Liver (tissue), 9 donors: ENCODE results near the gene FLT3LG. TPM values are rescaled to one million over a fixed set of nuclear protein-coding genes. Genes with fewer than 3 reads are reported as not detected.

Experiments
- DNase-seq: peaks from one replicate; pipeline ENCODE4 v3.0.0-alpha.2; 2017; ENCODE audit warnings: low spot score
- H3K27ac ChIP-seq, 2 donors: one replicate each; pipeline ENCODE4 v1.7.0; 2013; ENCODE audit warnings: inconsistent platforms in 2 of 2, low read length in 2 of 2, control low read depth in 1 of 2, low read depth in 1 of 2, mild to moderate bottlenecking in 1 of 2
- H3K27me3 ChIP-seq, 4 donors: one replicate each; pipeline versions ENCODE4 v1.6.1 to v1.7.0; 2013; ENCODE audit warnings: low read length in 3 of 4, inconsistent platforms in 1 of 4, mild to moderate bottlenecking in 1 of 4, moderate library complexity in 1 of 4; ENCODE audit not compliant: control insufficient read depth in 4 of 4, insufficient read depth in 4 of 4
- H3K36me3 ChIP-seq, 4 donors: one replicate each; pipeline versions ENCODE4 v1.6.1 to v1.7.0; 2013; ENCODE audit warnings: low read length in 3 of 4, mild to moderate bottlenecking in 3 of 4, low read depth in 1 of 4, moderate library complexity in 1 of 4; ENCODE audit not compliant: control insufficient read depth in 4 of 4, insufficient read depth in 3 of 4
- H3K4me1 ChIP-seq, 4 donors: one replicate each; pipeline versions ENCODE4 v1.6.1 to v1.7.0; 2013; ENCODE audit warnings: low read length in 3 of 4, mild to moderate bottlenecking in 3 of 4, moderate library complexity in 1 of 4; ENCODE audit not compliant: control insufficient read depth in 4 of 4, insufficient read depth in 4 of 4
- H3K4me3 ChIP-seq, 3 donors: one replicate each; pipeline versions ENCODE4 v1.6.1 to v1.7.0; 2013; ENCODE audit warnings: low read length in 3 of 3, control low read depth in 1 of 3, low read depth in 1 of 3, mild to moderate bottlenecking in 1 of 3
- H3K9ac ChIP-seq, 2 donors: one replicate each; pipeline ENCODE4 v1.7.0; 2013; ENCODE audit warnings: low read length in 2 of 2, mild to moderate bottlenecking in 2 of 2, moderate library complexity in 2 of 2, control low read depth in 1 of 2, low read depth in 1 of 2
- H3K9me3 ChIP-seq, 4 donors: one replicate each; pipeline versions ENCODE4 v1.6.1 to v1.7.0; 2013; ENCODE audit warnings: low read length in 3 of 4; ENCODE audit not compliant: control insufficient read depth in 4 of 4
- EGR1 ChIP-seq, 2 donors: IDR thresholded peaks; 2 replicates each; pipeline ENCODE4 v1.6.1; 2016 to 2018; ENCODE audit warnings: antibody characterized with exemption in 2 of 2, low read depth in 2 of 2
- FOXA1 ChIP-seq: IDR thresholded peaks from 2 replicates; pipeline ENCODE4 v1.6.1; 2016; ENCODE audit warnings: antibody characterized with exemption
- FOXA2 ChIP-seq: IDR thresholded peaks from 2 replicates; pipeline ENCODE4 v1.6.1; 2016; ENCODE audit warnings: antibody characterized with exemption
- GABPA ChIP-seq, 2 donors: IDR thresholded peaks in 1 of 2; conservative IDR thresholded peaks in 1 of 2; 2 replicates each; pipeline ENCODE4 v1.6.1; 2016; ENCODE audit warnings: antibody characterized with exemption in 2 of 2, mild to moderate bottlenecking in 1 of 2, moderate library complexity in 1 of 2
- HNF4A ChIP-seq, 2 donors: conservative IDR thresholded peaks; 2 replicates each; pipeline ENCODE4 v1.6.1; 2016; ENCODE audit warnings: antibody characterized with exemption in 2 of 2, mild to moderate bottlenecking in 2 of 2
- HNF4G ChIP-seq: IDR thresholded peaks from 2 replicates; pipeline ENCODE4 v1.6.1; 2016; ENCODE audit warnings: antibody characterized with exemption
- JUND ChIP-seq, 2 donors: IDR thresholded peaks; 2 replicates each; pipeline ENCODE4 v1.6.1; 2016; ENCODE audit warnings: antibody characterized with exemption in 2 of 2
- NR2F2 ChIP-seq: IDR thresholded peaks from 2 replicates; pipeline ENCODE4 v1.6.1; 2016; ENCODE audit warnings: antibody characterized with exemption
- RAD21 ChIP-seq, 2 donors: IDR thresholded peaks; 2 replicates each; pipeline ENCODE4 v1.6.1; 2016; ENCODE audit warnings: antibody characterized with exemption in 2 of 2, mild to moderate bottlenecking in 2 of 2
- RXRA ChIP-seq, 2 donors: IDR thresholded peaks; 2 replicates each; pipeline ENCODE4 v1.6.1; 2017 to 2018; ENCODE audit warnings: antibody characterized with exemption in 2 of 2, mild to moderate bottlenecking in 1 of 2
- SP1 ChIP-seq: IDR thresholded peaks from 2 replicates; pipeline ENCODE4 v1.6.1; 2018; ENCODE audit warnings: antibody characterized with exemption, mild to moderate bottlenecking
- TAF1 ChIP-seq: conservative IDR thresholded peaks from 2 replicates; pipeline ENCODE4 v1.6.1; 2016; ENCODE audit warnings: antibody characterized with exemption, mild to moderate bottlenecking
- YY1 ChIP-seq: IDR thresholded peaks from 2 replicates; pipeline ENCODE4 v1.6.1; 2016; ENCODE audit warnings: antibody characterized with exemption, mild to moderate bottlenecking
- WGBS: extraction: QIAGEN DNeasy Blood & Tissue Kit; methylation state at CpG from one replicate; pipeline ENCODE4 v1.1.7; 2013; 5-methylcytosine and 5-hydroxymethylcytosine counted together
- polyA plus RNA-seq, 2 donors: library from polyadenylated mRNA; stranded (reverse) in 1 of 2; unstranded in 1 of 2; fragments of 200-250 nt in 1 of 2; fragments of >200 nt in 1 of 2; fragmentation: Nextera tagmentation in 1 of 2; extraction: Ambion mirVana in 1 of 2; gene quantifications; one replicate each; pipeline versions ENCODE4 v1.2.1 to v1.2.3, GENCODE V29; 2013 to 2015
- total RNA-seq, 2 donors: library from RNA; depleted of rRNA; stranded (reverse); fragments of >200 nt; gene quantifications; one replicate each; pipeline ENCODE4 v1.2.3, GENCODE V29; 2014
- TF ChIP-seq, protein P1 (sequence below): IDR thresholded peaks from 2 replicates; pipeline ENCODE4 v1.6.1; 2016; ENCODE audit warnings: antibody characterized with exemption, mild to moderate bottlenecking
- TF ChIP-seq, protein P2 (sequence below): IDR thresholded peaks from 2 replicates; pipeline ENCODE4 v1.6.1; 2016; ENCODE audit warnings: antibody characterized with exemption
- TF ChIP-seq, protein P3 (sequence below): IDR thresholded peaks from 2 replicates; pipeline ENCODE4 v1.6.1; 2016; ENCODE audit warnings: antibody characterized with exemption
- TF ChIP-seq, protein P4 (sequence below): fragments of 150-350 bp; IDR thresholded peaks from 2 replicates; pipeline ENCODE4 v1.5.1; 2017; ENCODE audit warnings: improper control_type of control experiment, low read depth, low read length; ENCODE audit not compliant: missing input control
- TF ChIP-seq, protein P5 (sequence below): IDR thresholded peaks from 2 replicates; pipeline ENCODE4 v1.6.1; 2016; ENCODE audit warnings: antibody characterized with exemption
- donor health status: healthy.
- donor health status: healthy.
- donor health status: healthy.
- donor health status: healthy.
- donor health status: healthy.

FLT3LG gene
- total and polyA plus RNA-seq, 4 donors = 0.65 to 4.3 (median 2.2) TPM

DNA sequence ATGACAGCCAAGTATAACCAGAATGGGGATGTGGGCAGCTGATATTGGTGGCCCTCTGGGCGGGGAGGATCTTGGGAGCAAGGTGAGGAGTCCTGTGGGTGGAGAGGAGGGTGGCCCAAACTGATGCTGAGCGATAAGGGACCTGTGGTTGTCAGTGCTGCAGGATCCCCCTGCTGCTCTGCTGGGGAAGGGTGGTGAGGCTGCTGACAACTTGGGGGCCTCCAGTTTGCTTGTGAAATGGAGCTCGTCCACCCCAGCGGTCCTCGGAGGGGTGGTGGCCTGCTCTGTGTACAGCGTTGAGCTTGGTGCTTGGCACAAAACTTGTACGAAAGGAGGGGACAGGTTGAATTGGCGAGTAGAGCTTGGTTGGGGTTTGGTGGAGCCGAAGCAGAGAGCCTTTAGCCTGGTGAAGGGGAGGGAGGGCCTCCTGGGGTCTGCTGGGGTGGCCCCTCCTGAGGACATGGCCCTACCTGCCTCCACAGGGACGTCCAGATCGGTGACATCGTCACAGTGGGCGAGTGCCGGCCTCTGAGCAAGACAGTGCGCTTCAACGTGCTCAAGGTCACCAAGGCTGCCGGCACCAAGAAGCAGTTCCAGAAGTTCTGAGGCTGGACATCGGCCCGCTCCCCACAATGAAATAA, 25.1 kb downstream of the FLT3LG start:
- no peak overlapping the region for H3K9ac ChIP-seq
- H3K4me1 ChIP-seq = peaks cover 0 to 22% (median 16%) of the 10 kb centered on the region in 4 donors
- H3K9me3 ChIP-seq = no peaks in the 10 kb centered on the region
- no peaks in the 10 kb centered on the region for H3K27me3 ChIP-seq
- WGBS = 86% methylated on average over 19 of the region's 19 CpGs
- no peak overlapping the region for H3K4me3 ChIP-seq
- DNase-seq = no peak
- TF ChIP-seq HNF4G (no peak), HNF4A (conservative IDR thresholded peaks at IDR 0.05) (no peak), FOXA1 (no peak), RAD21 (IDR thresholded peaks at IDR 0.05) (no peak), SP1 (no peak), YY1 (no peak), TAF1 (no peak), JUND (IDR thresholded peaks at IDR 0.05) (no peak), NR2F2 (no peak), EGR1 (IDR thresholded peaks at IDR 0.05; ENCODE audit: low read depth in 2 of 2) (no peak), RXRA (IDR thresholded peaks at IDR 0.05) (no peak), FOXA2 (no peak), GABPA (IDR thresholded peaks at IDR 0.05 in 1 of 2, conservative IDR thresholded peaks at IDR 0.05 in 1 of 2) (no peak)
- TF ChIP-seq, protein P1, sequence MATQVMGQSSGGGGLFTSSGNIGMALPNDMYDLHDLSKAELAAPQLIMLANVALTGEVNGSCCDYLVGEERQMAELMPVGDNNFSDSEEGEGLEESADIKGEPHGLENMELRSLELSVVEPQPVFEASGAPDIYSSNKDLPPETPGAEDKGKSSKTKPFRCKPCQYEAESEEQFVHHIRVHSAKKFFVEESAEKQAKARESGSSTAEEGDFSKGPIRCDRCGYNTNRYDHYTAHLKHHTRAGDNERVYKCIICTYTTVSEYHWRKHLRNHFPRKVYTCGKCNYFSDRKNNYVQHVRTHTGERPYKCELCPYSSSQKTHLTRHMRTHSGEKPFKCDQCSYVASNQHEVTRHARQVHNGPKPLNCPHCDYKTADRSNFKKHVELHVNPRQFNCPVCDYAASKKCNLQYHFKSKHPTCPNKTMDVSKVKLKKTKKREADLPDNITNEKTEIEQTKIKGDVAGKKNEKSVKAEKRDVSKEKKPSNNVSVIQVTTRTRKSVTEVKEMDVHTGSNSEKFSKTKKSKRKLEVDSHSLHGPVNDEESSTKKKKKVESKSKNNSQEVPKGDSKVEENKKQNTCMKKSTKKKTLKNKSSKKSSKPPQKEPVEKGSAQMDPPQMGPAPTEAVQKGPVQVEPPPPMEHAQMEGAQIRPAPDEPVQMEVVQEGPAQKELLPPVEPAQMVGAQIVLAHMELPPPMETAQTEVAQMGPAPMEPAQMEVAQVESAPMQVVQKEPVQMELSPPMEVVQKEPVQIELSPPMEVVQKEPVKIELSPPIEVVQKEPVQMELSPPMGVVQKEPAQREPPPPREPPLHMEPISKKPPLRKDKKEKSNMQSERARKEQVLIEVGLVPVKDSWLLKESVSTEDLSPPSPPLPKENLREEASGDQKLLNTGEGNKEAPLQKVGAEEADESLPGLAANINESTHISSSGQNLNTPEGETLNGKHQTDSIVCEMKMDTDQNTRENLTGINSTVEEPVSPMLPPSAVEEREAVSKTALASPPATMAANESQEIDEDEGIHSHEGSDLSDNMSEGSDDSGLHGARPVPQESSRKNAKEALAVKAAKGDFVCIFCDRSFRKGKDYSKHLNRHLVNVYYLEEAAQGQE = no peak
- TF ChIP-seq, protein P2, sequence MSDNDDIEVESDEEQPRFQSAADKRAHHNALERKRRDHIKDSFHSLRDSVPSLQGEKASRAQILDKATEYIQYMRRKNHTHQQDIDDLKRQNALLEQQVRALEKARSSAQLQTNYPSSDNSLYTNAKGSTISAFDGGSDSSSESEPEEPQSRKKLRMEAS = no peak
- TF ChIP-seq, protein P3, sequence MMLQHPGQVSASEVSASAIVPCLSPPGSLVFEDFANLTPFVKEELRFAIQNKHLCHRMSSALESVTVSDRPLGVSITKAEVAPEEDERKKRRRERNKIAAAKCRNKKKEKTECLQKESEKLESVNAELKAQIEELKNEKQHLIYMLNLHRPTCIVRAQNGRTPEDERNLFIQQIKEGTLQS = no peak
- TF ChIP-seq, protein P4, sequence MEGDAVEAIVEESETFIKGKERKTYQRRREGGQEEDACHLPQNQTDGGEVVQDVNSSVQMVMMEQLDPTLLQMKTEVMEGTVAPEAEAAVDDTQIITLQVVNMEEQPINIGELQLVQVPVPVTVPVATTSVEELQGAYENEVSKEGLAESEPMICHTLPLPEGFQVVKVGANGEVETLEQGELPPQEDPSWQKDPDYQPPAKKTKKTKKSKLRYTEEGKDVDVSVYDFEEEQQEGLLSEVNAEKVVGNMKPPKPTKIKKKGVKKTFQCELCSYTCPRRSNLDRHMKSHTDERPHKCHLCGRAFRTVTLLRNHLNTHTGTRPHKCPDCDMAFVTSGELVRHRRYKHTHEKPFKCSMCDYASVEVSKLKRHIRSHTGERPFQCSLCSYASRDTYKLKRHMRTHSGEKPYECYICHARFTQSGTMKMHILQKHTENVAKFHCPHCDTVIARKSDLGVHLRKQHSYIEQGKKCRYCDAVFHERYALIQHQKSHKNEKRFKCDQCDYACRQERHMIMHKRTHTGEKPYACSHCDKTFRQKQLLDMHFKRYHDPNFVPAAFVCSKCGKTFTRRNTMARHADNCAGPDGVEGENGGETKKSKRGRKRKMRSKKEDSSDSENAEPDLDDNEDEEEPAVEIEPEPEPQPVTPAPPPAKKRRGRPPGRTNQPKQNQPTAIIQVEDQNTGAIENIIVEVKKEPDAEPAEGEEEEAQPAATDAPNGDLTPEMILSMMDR = no peak
- TF ChIP-seq, protein P5, sequence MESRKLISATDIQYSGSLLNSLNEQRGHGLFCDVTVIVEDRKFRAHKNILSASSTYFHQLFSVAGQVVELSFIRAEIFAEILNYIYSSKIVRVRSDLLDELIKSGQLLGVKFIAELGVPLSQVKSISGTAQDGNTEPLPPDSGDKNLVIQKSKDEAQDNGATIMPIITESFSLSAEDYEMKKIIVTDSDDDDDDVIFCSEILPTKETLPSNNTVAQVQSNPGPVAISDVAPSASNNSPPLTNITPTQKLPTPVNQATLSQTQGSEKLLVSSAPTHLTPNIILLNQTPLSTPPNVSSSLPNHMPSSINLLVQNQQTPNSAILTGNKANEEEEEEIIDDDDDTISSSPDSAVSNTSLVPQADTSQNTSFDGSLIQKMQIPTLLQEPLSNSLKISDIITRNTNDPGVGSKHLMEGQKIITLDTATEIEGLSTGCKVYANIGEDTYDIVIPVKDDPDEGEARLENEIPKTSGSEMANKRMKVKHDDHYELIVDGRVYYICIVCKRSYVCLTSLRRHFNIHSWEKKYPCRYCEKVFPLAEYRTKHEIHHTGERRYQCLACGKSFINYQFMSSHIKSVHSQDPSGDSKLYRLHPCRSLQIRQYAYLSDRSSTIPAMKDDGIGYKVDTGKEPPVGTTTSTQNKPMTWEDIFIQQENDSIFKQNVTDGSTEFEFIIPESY = no peak
- H3K27ac ChIP-seq = no peak overlapping the region
- peaks cover 11 to 24% (median 19%) of the 10 kb centered on the region in 4 donors for H3K36me3 ChIP-seq
